IPS-18a (cell line): ENCODE results near the gene LAPTM5.

Experiments
- H3K27ac ChIP-seq: one replicate; pipeline ENCODE4 v1.5.1; 2013; ENCODE audit warnings: low read length
- H3K27me3 ChIP-seq: one replicate; pipeline ENCODE4 v1.6.1; 2013; ENCODE audit warnings: mild to moderate bottlenecking, low read length; ENCODE audit not compliant: control insufficient read depth, insufficient read depth
- H3K36me3 ChIP-seq: one replicate; pipeline ENCODE4 v1.6.1; 2013; ENCODE audit warnings: low read depth, low read length; ENCODE audit not compliant: control insufficient read depth
- H3K4me1 ChIP-seq: one replicate; pipeline ENCODE4 v1.6.1; 2013; ENCODE audit warnings: low read depth, low read length; ENCODE audit not compliant: control insufficient read depth
- H3K4me3 ChIP-seq: one replicate; pipeline ENCODE4 v1.5.1; 2013; ENCODE audit warnings: low read length
- H3K9ac ChIP-seq: one replicate; pipeline ENCODE4 v1.6.1; 2013; ENCODE audit warnings: mild to moderate bottlenecking, low read length, moderate library complexity
- H3K9me3 ChIP-seq: one replicate; pipeline ENCODE4 v1.6.1; 2013; ENCODE audit warnings: low read depth, low read length; ENCODE audit not compliant: control insufficient read depth

The LAPTM5 gene

GRCh38 chr1:30743584-30744059 is 14.0 kb downstream of the LAPTM5 start:
- H3K36me3 ChIP-seq = no peaks in the 10 kb centered on the region
- H3K4me1 ChIP-seq = no peaks in the 10 kb centered on the region
- no peak overlapping the region for H3K27ac ChIP-seq
- no peak overlapping the region for H3K9ac ChIP-seq
- no peaks in the 10 kb centered on the region for H3K27me3 ChIP-seq
- no peaks in the 10 kb centered on the region for H3K9me3 ChIP-seq
- H3K4me3 ChIP-seq = no peak overlapping the region

GRCh38 chr1:30742963-30743559 is 14.5 kb downstream of the LAPTM5 start:
- Histone ChIP-seq H3K27ac (no peak overlapping the region), H3K4me3 (no peak overlapping the region), H3K36me3 (no peaks in the 10 kb centered on the region), H3K9me3 (no peaks in the 10 kb centered on the region), H3K9ac (no peak overlapping the region), H3K27me3 (no peaks in the 10 kb centered on the region), H3K4me1 (no peaks in the 10 kb centered on the region)

- Histone ChIP-seq H3K4me1 (no peaks in the 10 kb centered on the region), H3K27ac (no peak overlapping the region), H3K9me3 (no peaks in the 10 kb centered on the region)
These were observed 15.1 kb downstream of the LAPTM5 start for GRCh38 chr1:30742300-30742962.

GRCh38 chr1:30741239-30741894 is 16.2 kb downstream of the LAPTM5 start:
- Histone ChIP-seq H3K4me3 (no peak overlapping the region), H3K9me3 (no peaks in the 10 kb centered on the region), H3K9ac (no peak overlapping the region), H3K27ac (no peak overlapping the region), H3K36me3 (no peaks in the 10 kb centered on the region), H3K27me3 (no peaks in the 10 kb centered on the region), H3K4me1 (no peaks in the 10 kb centered on the region)

More at GRCh38 chr1:30742300-30742962, 15.1 kb downstream of the LAPTM5 start:
- Histone ChIP-seq H3K36me3 (no peaks in the 10 kb centered on the region), H3K27me3 (no peaks in the 10 kb centered on the region), H3K9ac (no peak overlapping the region), H3K4me3 (no peak overlapping the region)

GRCh38 chr1:30740251-30741238 is 17.0 kb downstream of the LAPTM5 start:
- no peak overlapping the region for H3K27ac ChIP-seq
- no peak overlapping the region for H3K4me3 ChIP-seq

DNA sequence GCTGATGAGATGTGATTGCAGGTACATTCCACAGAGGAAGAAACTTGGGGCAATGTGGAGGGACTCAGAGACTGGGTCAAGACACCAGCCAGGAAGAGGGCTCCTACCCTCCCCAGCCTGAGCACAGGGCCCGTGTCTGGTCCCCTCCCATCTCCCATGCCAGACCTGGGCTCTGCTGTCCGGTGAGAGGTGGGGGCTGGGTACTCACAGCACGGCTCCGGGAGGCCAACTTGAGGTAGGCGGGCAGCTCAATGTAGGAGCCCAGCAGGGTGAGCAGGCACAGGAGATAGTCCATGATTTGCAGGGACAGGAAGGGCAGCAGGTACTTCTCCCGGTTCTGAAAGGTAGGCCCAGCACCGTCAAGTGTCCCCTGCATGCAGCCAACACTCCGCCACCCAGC is 18.0 kb downstream of the LAPTM5 start:
- no peaks in the 10 kb centered on the region for H3K4me1 ChIP-seq
- no peak overlapping the region for H3K4me3 ChIP-seq
- H3K9ac ChIP-seq = no peak overlapping the region
- no peaks in the 10 kb centered on the region for H3K27me3 ChIP-seq
- no peaks in the 10 kb centered on the region for H3K9me3 ChIP-seq
- no peak overlapping the region for H3K27ac ChIP-seq
- H3K36me3 ChIP-seq = no peaks in the 10 kb centered on the region

More at GRCh38 chr1:30740251-30741238, 17.0 kb downstream of the LAPTM5 start:
- Histone ChIP-seq H3K27me3 (no peaks in the 10 kb centered on the region), H3K9me3 (no peaks in the 10 kb centered on the region), H3K36me3 (no peaks in the 10 kb centered on the region), H3K9ac (no peak overlapping the region), H3K4me1 (no peaks in the 10 kb centered on the region)

DNA sequence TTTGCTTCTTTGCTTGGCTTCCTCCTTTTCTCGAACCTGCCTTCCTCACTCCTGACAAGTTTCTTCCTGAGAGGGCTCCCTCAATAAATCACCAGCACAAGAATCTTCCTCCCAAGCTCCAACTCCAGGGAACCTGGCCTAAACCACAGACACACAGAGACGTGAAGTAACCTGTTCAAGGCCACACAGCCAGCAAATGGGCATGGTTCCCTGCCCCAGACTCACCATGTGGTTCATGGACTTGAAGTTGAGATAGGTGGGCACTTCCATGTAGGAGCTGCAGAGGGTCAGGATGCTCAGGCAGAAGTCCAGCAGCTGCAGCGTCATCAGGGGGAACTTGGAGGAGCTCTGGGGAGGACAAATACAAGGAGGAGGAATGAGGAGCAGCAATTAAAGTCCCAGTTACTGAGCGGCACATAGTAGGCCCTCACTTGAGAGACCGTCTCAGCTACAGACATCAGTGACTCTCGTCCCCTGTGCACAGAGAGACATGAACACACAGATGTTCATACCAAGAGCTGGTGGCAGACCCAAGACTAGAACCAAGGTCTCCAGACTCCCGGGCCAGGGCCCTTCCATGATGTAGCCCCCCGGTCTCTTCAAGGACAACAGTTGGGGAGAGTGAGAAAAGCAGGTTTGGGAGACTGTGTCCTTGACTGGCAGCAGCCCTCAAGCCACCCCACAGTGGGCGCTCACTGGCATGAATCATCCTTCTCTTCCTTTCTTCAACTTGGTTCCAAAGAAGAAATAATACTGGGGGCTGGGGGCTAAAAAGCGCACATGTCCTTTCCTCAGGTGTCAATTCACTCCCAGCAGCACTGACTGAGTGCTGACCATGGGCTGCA is 18.6 kb downstream of the LAPTM5 start:
- Histone ChIP-seq H3K4me3 (no peak overlapping the region), H3K27ac (no peak overlapping the region), H3K27me3 (no peaks in the 10 kb centered on the region), H3K4me1 (no peaks in the 10 kb centered on the region), H3K36me3 (no peaks in the 10 kb centered on the region), H3K9me3 (no peaks in the 10 kb centered on the region), H3K9ac (no peak overlapping the region)

- Histone ChIP-seq H3K9ac (no peak overlapping the region), H3K36me3 (no peaks in the 10 kb centered on the region), H3K9me3 (no peaks in the 10 kb centered on the region), H3K4me3 (no peak overlapping the region), H3K4me1 (no peaks in the 10 kb centered on the region), H3K27me3 (no peaks in the 10 kb centered on the region), H3K27ac (no peak overlapping the region)
These were observed 19.4 kb downstream of the LAPTM5 start for GRCh38 chr1:30738040-30738714.

DNA sequence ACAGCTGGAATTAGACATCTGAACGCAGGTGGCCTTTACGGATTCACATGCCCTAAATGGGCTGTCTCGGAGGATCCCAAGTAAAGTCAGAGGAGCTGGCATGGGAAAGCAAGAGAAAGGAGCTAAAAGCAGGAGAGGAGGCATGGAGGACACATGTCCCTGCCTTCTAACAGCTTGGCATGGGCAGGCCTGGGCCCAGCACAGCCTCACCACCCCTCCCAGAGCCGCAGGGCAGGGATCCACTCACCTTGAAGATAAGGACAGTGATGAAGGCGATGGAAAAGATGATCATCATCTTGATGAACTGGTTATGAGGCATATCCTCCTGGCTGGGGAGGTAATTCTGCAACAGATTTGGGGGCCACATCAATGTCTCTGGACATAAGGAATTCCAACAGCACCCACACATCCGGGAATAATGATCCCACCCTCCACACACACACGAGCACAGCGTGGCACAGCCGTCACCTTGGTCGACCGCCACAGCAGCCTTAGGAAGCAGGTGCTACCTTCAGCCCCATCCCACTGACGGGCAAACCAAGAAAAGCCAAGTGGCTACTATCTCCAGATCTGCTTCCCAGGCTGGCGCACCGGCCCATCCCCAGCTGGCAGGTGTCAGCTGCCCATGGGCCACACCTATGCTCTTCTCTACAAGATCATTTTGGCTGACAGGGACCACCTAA is 20.1 kb downstream of the LAPTM5 start:
- Histone ChIP-seq H3K36me3 (no peaks in the 10 kb centered on the region), H3K27ac (no peak overlapping the region), H3K27me3 (no peaks in the 10 kb centered on the region), H3K4me3 (no peak overlapping the region), H3K4me1 (peaks cover 5% of the 10 kb centered on the region), H3K9me3 (no peaks in the 10 kb centered on the region), H3K9ac (no peak overlapping the region)
